Keratinocyte (primary cell): ENCODE measurements around the gene FN3KRP. TPM values are rescaled to one million over a fixed set of nuclear protein-coding genes. Genes with fewer than 3 reads are reported as not detected.

Experiments used
- DNase-seq: peaks from one replicate; pipeline ENCODE4 v3.0.0-alpha.2; 2011; ENCODE audit warnings: low read depth, missing footprints, low spot score
- FAIRE-seq: peaks from 2 replicates; lab custom pipeline; 2011; peaks lifted over from hg19 to GRCh38; lab: Jason Lieb, UNC
- H2AFZ ChIP-seq: 2 replicates; pipeline ENCODE4 v1.6.0; 2012; ENCODE audit warnings: low read length, control low read depth, inconsistent platforms; ENCODE audit not compliant: control insufficient read depth
- H3K27ac ChIP-seq: 2 replicates; pipeline ENCODE4 v1.5.1; 2011; ENCODE audit warnings: low read length; ENCODE audit not compliant: control insufficient read depth, insufficient read depth
- H3K27me3 ChIP-seq: 3 replicates; pipeline ENCODE4 v1.6.0; 2011; ENCODE audit warnings: low read length; ENCODE audit not compliant: control insufficient read depth, insufficient read depth; ENCODE audit errors: extremely low read depth
- H3K36me3 ChIP-seq, 2 experiments: 2 replicates in 1 of 2; 3 replicates in 1 of 2; pipeline ENCODE4 v1.5.1; 2011; ENCODE audit warnings: low read length in 2 of 2, mild to moderate bottlenecking in 1 of 2; ENCODE audit not compliant: control insufficient read depth in 2 of 2, insufficient read depth in 2 of 2; ENCODE audit errors: extremely low read depth in 1 of 2
- H3K4me1 ChIP-seq: 3 replicates; pipeline ENCODE4 v1.5.1; 2011; ENCODE audit warnings: low read length; ENCODE audit not compliant: control insufficient read depth, insufficient read depth; ENCODE audit errors: extremely low read depth
- H3K4me2 ChIP-seq: 3 replicates; pipeline ENCODE4 v1.6.0; 2011; ENCODE audit warnings: low read depth, low read length; ENCODE audit not compliant: control insufficient read depth, insufficient read depth; ENCODE audit errors: extremely low read depth
- H3K4me3 ChIP-seq, 3 experiments: fragments of 200-600 bp in 1 of 3; sonication (generic) in 1 of 3; 2 replicates in 2 of 3; 3 replicates in 1 of 3; pipeline ENCODE4 v1.5.1; 2011 to 2016; ENCODE audit warnings: low read length in 3 of 3, mild to moderate bottlenecking in 3 of 3, control low read depth in 2 of 3, inconsistent platforms in 1 of 3, low read depth in 1 of 3, mixed read lengths in 1 of 3, mixed run types in 1 of 3, moderate library complexity in 1 of 3; ENCODE audit not compliant: control insufficient read depth in 2 of 3, insufficient read depth in 2 of 3; ENCODE audit errors: extremely low read depth in 1 of 3
- H3K79me2 ChIP-seq: 2 replicates; pipeline ENCODE4 v1.6.0; 2012; ENCODE audit warnings: low read length; ENCODE audit not compliant: control insufficient read depth, insufficient read depth
- H3K9ac ChIP-seq: 3 replicates; pipeline ENCODE4 v1.6.0; 2011; ENCODE audit warnings: low read length; ENCODE audit not compliant: control insufficient read depth, insufficient read depth; ENCODE audit errors: extremely low read depth
- H3K9me1 ChIP-seq: 3 replicates; pipeline ENCODE4 v1.6.0; 2011; ENCODE audit warnings: low read length; ENCODE audit not compliant: control insufficient read depth, insufficient read depth; ENCODE audit errors: extremely low read depth
- H3K9me3 ChIP-seq: 2 replicates; pipeline ENCODE4 v1.5.1; 2012; ENCODE audit warnings: low read depth, low read length; ENCODE audit not compliant: control insufficient read depth
- H4K20me1 ChIP-seq: 3 replicates; pipeline ENCODE4 v1.6.0; 2011; ENCODE audit warnings: low read length; ENCODE audit not compliant: control insufficient read depth, insufficient read depth; ENCODE audit errors: extremely low read depth
- CTCF ChIP-seq, 3 experiments: IDR thresholded peaks in 1 of 3; conservative IDR thresholded peaks in 1 of 3; optimal IDR thresholded peaks in 1 of 3; 2 replicates in 2 of 3; 3 replicates in 1 of 3; pipeline versions ENCODE3 to v1.5.1; 2011; ENCODE audit warnings: low read length in 3 of 3, mild to moderate bottlenecking in 3 of 3, moderate library complexity in 2 of 3, control low read depth in 1 of 3, inconsistent platforms in 1 of 3; ENCODE audit not compliant: insufficient read depth in 2 of 3; ENCODE audit errors: extremely low read depth in 1 of 3
- EZH2 ChIP-seq: IDR thresholded peaks from one replicate; pipeline ENCODE4 v1.6.1; 2012; ENCODE audit warnings: inconsistent platforms, mild to moderate bottlenecking, low read length, moderate library complexity
- dilution Hi-C: fragments of 300-500 bp; cut with MboI; formaldehyde crosslinking; loops from one replicate; pipeline ENCODE4 v1.7.0; 2020; ENCODE audit warnings: low sequenced_read_pairs; ENCODE audit not compliant: extremely low pct_ligation_motif_present
- polyA plus RNA-seq, 5 experiments: library from polyadenylated mRNA; depleted of rRNA in 3 of 5; stranded (reverse) in 3 of 5; stranded (forward) in 1 of 5; unstranded in 1 of 5; fragments of >200 nt; gene quantifications; 1 replicate in 1 of 5; 2 replicates in 3 of 5; 3 replicates in 1 of 5; pipeline versions ENCODE4 v1.2.1 to v1.2.3, GENCODE V29; 2011 to 2012; ENCODE audit warnings: missing spikeins in 2 of 5, low read depth in 1 of 5, low replicate concordance in 1 of 5

FN3KRP gene
- polyA plus RNA-seq, 1 donor (not counting 4 experiments of a cell fraction or from before 2014, with no cell fraction given): 25.7 TPM

GRCh38 chr17:82683534-82683933 lies 33.0 kb upstream of the FN3KRP start:
- no peak overlapping the region for H3K27ac ChIP-seq
- no peak overlapping the region for H3K4me3 ChIP-seq
- peaks cover 2% of the 10 kb centered on the region for H3K79me2 ChIP-seq
- H3K9me1 ChIP-seq: no peaks in the 10 kb centered on the region
- no peak overlapping the region for H2AFZ ChIP-seq
- FAIRE-seq (no peak), DNase-seq (no peak)
- H4K20me1 ChIP-seq: no peaks in the 10 kb centered on the region
- no peak for TF ChIP-seq EZH2
- no peaks in the 10 kb centered on the region for H3K27me3 ChIP-seq
- dilution Hi-C loops: no loop called here
- peaks cover 11% of the 10 kb centered on the region for H3K4me1 ChIP-seq
- H3K4me2 ChIP-seq: no peak overlapping the region
- H3K36me3 ChIP-seq: no peaks in the 10 kb centered on the region
- H3K9me3 ChIP-seq: no peaks in the 10 kb centered on the region
- H3K9ac ChIP-seq: no peak overlapping the region

GRCh38 chr17:82684228-82684841 lies 32.2 kb upstream of the FN3KRP start:
- H4K20me1 ChIP-seq: no peaks in the 10 kb centered on the region
- no peak overlapping the region for H2AFZ ChIP-seq
- H3K4me1 ChIP-seq: peaks cover 11% of the 10 kb centered on the region
- no peak for FAIRE-seq
- no peaks in the 10 kb centered on the region for H3K9me1 ChIP-seq
- H3K9ac ChIP-seq: no peak overlapping the region
- H3K27ac ChIP-seq: no peak overlapping the region
- H3K79me2 ChIP-seq: peaks cover 2% of the 10 kb centered on the region
- TF ChIP-seq EZH2: no peak
- no peak for TF ChIP-seq CTCF (optimal IDR thresholded peaks at IDR 0.05 in 1 of 3, IDR thresholded peaks at IDR 0.05 in 1 of 3, conservative IDR thresholded peaks at IDR 0.05 in 1 of 3; ENCODE audit: extremely low read depth in 1 of 3, insufficient read depth in 2 of 3, low read length in 3 of 3)
- H3K36me3 ChIP-seq: no peaks in the 10 kb centered on the region
- H3K9me3 ChIP-seq: no peaks in the 10 kb centered on the region
- H3K4me2 ChIP-seq: no peak overlapping the region
- no peak for DNase-seq
- H3K4me3 ChIP-seq: no peak overlapping the region
- dilution Hi-C loops: no loop called here
- H3K27me3 ChIP-seq: no peaks in the 10 kb centered on the region

GRCh38 chr17:82685291-82685690 lies 31.2 kb upstream of the FN3KRP start:
- DNase-seq (no peak), FAIRE-seq (no peak)
- Histone ChIP-seq H4K20me1 (no peaks in the 10 kb centered on the region), H3K4me2 (no peak overlapping the region), H3K9me1 (no peaks in the 10 kb centered on the region), H3K4me3 (no peak overlapping the region), H2AFZ (no peak overlapping the region), H3K36me3 (no peaks in the 10 kb centered on the region), H3K27ac (no peak overlapping the region), H3K9ac (no peak overlapping the region), H3K9me3 (no peaks in the 10 kb centered on the region), H3K27me3 (no peaks in the 10 kb centered on the region), H3K79me2 (peaks cover 2% of the 10 kb centered on the region), H3K4me1 (peaks cover 11% of the 10 kb centered on the region)
- dilution Hi-C loops: no loop called here
- TF ChIP-seq EZH2 (no peak), CTCF (optimal IDR thresholded peaks at IDR 0.05 in 1 of 3, IDR thresholded peaks at IDR 0.05 in 1 of 3, conservative IDR thresholded peaks at IDR 0.05 in 1 of 3; ENCODE audit: extremely low read depth in 1 of 3, insufficient read depth in 2 of 3, low read length in 3 of 3) (no peak)
